Mononuclear cell (primary cell): Measurements from ENCODE around the gene SMIM3. TPM values are rescaled to one million over a fixed set of nuclear protein-coding genes. Genes with fewer than 3 reads are reported as not detected.
"Not testable (repeated sequence)": the region's sequence is repeated elsewhere in the genome, so short reads cannot be mapped to it uniquely, and the experiment has no call there.

Experiments
- H3K27me3 ChIP-seq: 2 replicates; pipeline ENCODE4 v1.6.0; 2011; ENCODE audit warnings: low read length, control low read depth; ENCODE audit not compliant: insufficient read depth
- H3K4me1 ChIP-seq: 2 replicates; pipeline ENCODE4 v1.5.1; 2011; ENCODE audit warnings: mild to moderate bottlenecking, low read length, control low read depth; ENCODE audit not compliant: insufficient read depth
- H3K4me3 ChIP-seq: 2 replicates; pipeline ENCODE4 v1.5.1; 2011; ENCODE audit warnings: mild to moderate bottlenecking, low read length, moderate library complexity
- H3K9me3 ChIP-seq: 2 replicates; pipeline ENCODE4 v1.5.1; 2011; ENCODE audit warnings: low read depth, mild to moderate bottlenecking, control low read depth, low read length
- total RNA-seq: library from RNA; depleted of rRNA; stranded (reverse); fragments of >200 nt; gene quantifications from one replicate; pipeline ENCODE4 v1.2.3, GENCODE V29; 2012

SMIM3 gene
- total RNA-seq, 1 donor = 40.7 TPM

DNA sequence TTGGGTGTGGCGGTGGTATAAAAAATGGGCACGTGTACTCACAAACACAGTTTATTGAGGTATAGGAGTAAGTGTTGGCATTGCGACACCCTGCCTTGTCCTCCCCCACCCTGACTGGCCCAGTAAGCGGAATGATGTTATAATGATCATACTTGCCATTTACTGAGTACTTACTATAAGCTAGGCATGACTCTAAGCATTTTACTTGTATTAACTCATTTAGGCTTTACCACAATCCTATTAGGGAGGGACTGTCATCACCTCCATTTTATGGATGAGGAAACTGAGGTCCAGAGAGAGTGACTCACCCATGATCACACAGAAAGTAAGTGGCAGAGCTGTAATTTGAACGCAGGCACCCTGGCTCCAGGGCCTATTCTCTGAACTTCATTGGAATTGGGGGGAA, 2.3 kb downstream of the SMIM3 start:
- H3K4me1 ChIP-seq = peaks cover 71% of the 10 kb centered on the region
- no peak overlapping the region for H3K4me3 ChIP-seq
- no peaks in the 10 kb centered on the region for H3K9me3 ChIP-seq
- no peaks in the 10 kb centered on the region for H3K27me3 ChIP-seq

DNA sequence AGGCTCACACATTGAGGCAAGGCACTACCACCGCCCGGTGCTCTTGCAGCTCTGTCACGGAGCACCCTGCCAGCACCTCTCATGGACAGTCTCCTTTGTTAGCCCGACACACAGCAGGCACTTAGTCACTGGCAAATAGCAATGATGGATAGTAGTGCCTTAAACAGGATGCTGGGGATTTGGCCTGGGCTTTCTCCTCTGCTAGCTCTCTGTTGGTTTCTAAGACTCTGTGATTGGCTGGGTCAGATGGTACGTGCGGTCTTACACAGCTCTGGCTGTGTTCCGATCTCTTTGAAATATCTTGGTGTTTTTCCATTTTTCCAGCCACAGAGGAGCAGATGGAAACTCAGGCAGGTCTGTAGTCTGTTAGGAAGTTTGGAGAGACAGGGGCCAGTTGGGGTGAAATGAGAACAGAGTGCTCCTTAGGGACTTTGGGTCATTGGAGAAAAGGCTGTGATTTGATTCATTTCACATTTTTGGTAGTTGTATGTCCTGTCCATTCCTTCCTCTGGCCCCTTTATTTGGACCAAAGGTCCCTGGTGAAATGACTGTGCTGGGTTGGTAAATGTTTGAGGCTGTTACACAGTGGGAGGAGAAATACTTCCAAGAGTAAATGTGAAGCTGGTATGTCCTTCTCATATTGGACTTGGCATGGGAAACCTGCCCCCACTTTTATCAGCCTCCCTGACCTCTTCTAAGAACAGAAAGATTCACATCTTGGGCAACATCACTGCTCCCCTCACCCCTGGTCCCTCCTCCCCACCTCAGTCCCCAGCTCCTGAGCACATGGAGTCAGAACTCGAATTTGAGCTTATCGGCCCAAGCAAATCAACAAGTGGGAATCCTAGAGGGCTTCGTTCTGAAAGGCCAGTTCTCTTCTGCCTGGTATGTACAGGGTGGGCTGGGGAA, 3.4 kb downstream of the SMIM3 start:
- peaks cover 77% of the 10 kb centered on the region for H3K4me1 ChIP-seq
- no peak overlapping the region for H3K4me3 ChIP-seq
- no peaks in the 10 kb centered on the region for H3K9me3 ChIP-seq
- H3K27me3 ChIP-seq = no peaks in the 10 kb centered on the region

- Histone ChIP-seq H3K4me3 (no peak overlapping the region), H3K4me1 (peaks cover 78% of the 10 kb centered on the region), H3K27me3 (no peaks in the 10 kb centered on the region), H3K9me3 (no peaks in the 10 kb centered on the region)
Measured at GRCh38 chr5:150782850-150783249, 4.3 kb downstream of the SMIM3 start.

- Histone ChIP-seq H3K4me1 (peaks cover 78% of the 10 kb centered on the region), H3K4me3 (no peak overlapping the region), H3K27me3 (no peaks in the 10 kb centered on the region), H3K9me3 (no peaks in the 10 kb centered on the region)
Measured at GRCh38 chr5:150783422-150783928, 4.9 kb downstream of the SMIM3 start.

DNA sequence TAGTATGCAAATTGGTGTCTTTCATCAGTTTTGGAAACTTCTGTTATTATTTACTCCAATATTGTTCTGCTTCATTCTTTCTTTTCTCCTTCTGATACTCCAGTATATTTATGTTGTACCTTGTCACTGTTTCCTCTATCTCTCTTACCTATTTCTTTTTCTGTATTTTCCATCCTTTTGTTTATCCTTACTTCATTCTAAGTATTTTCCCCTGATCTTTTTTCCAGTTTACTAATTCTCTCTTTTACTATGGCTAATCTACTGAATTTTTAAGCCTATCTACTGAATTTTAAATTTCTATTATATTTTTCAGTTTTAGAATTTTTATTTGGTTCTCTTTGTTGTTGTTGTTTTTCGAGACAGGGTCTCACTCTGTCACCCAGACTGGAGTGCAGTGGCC, 7.4 kb downstream of the SMIM3 start:
- Histone ChIP-seq H3K9me3 (no peaks in the 10 kb centered on the region), H3K4me3 (no peak overlapping the region), H3K4me1 (peaks cover 77% of the 10 kb centered on the region), H3K27me3 (no peaks in the 10 kb centered on the region)

DNA sequence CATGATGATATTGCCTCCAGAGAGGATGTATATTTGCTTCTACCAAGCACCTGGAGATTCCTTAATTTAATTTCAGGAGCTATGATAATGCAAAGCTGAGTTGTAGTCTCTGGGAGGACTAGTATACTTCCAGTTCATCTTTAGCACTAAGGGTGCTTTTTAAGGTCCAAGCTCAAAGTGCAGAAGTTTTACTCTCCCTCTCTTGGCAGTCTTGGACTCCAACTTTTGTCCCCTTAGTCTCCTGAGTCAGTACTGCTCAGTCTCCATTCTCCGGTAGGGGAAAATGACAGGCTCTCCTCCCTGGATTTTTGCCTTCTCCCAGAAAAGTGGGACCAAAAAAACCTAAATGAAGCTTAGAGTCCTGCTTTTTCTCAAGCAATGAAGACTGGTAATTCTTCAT, 8.3 kb downstream of the SMIM3 start:
- peaks cover 68% of the 10 kb centered on the region for H3K4me1 ChIP-seq
- H3K9me3 ChIP-seq = no peaks in the 10 kb centered on the region
- H3K4me3 ChIP-seq = no peak overlapping the region
- no peaks in the 10 kb centered on the region for H3K27me3 ChIP-seq

DNA sequence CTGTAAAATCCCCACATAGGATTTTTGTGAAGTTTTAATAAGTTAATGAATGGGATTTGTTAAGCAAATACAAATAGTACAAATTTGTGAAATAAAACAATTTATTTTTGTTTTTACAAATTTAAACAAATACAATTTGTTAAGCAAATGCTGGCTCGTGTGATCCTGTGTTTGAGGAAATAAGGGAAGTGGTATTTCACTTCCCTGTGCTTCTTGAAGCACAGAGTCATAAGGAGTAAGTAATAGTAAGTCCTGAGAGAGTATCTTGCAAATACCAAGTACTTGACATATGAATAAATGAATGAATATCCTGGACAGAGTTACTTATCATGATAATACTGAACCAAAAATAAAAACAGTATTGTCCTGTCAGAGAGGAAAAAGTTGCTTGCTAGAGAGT, 9.1 kb downstream of the SMIM3 start:
- no peaks in the 10 kb centered on the region for H3K27me3 ChIP-seq
- no peaks in the 10 kb centered on the region for H3K9me3 ChIP-seq
- no peak overlapping the region for H3K4me3 ChIP-seq
- peaks cover 60% of the 10 kb centered on the region for H3K4me1 ChIP-seq

GRCh38 chr5:150788977-150789376, 10.4 kb downstream of the SMIM3 start:
- H3K27me3 ChIP-seq = no peaks in the 10 kb centered on the region
- peaks cover 47% of the 10 kb centered on the region for H3K4me1 ChIP-seq
- no peak overlapping the region for H3K4me3 ChIP-seq
- no peaks in the 10 kb centered on the region for H3K9me3 ChIP-seq

DNA sequence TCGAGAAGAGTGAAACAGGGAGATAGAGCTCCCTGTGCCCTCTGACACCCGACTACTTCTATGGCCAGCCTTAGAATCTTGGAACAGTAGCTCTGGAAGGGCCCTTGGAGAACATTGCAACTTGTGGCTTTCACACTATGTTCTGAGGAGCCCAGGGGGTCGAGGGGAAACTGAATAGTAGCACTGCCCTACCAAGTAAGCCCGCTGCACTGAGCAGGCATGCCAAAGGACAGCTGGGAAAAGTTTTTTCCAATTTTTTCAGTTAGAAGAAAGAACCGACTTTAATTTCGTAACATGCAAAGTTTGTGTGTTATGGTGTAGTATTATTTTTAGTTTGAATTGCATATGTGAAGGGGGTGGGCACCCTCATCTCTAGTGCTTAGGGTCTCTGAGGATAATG, 10.9 kb downstream of the SMIM3 start:
- no peaks in the 10 kb centered on the region for H3K9me3 ChIP-seq
- H3K27me3 ChIP-seq = no peaks in the 10 kb centered on the region
- no peak overlapping the region for H3K4me3 ChIP-seq
- peaks cover 42% of the 10 kb centered on the region for H3K4me1 ChIP-seq

GRCh38 chr5:150789943-150790611, 11.5 kb downstream of the SMIM3 start:
- Histone ChIP-seq H3K4me1 (peaks cover 39% of the 10 kb centered on the region), H3K27me3 (no peaks in the 10 kb centered on the region), H3K9me3 (no peaks in the 10 kb centered on the region), H3K4me3 (no peak overlapping the region)

GRCh38 chr5:150791536-150791935, 13.0 kb downstream of the SMIM3 start:
- Histone ChIP-seq H3K4me1 (peaks cover 36% of the 10 kb centered on the region), H3K4me3 (no peak overlapping the region), H3K9me3 (no peaks in the 10 kb centered on the region), H3K27me3 (no peaks in the 10 kb centered on the region)

- H3K27me3 ChIP-seq, H3K4me3 ChIP-seq, H3K9me3 ChIP-seq: not testable (repeated sequence)
- H3K4me1 ChIP-seq = peaks cover 20% of the 10 kb centered on the region
Measured at GRCh38 chr5:150793423-150793888, 14.9 kb downstream of the SMIM3 start.

GRCh38 chr5:150794927-150795326, 16.4 kb downstream of the SMIM3 start:
- Histone ChIP-seq H3K27me3 (no peaks in the 10 kb centered on the region), H3K4me3 (no peak overlapping the region), H3K9me3 (no peaks in the 10 kb centered on the region), H3K4me1 (peaks cover 8% of the 10 kb centered on the region)

DNA sequence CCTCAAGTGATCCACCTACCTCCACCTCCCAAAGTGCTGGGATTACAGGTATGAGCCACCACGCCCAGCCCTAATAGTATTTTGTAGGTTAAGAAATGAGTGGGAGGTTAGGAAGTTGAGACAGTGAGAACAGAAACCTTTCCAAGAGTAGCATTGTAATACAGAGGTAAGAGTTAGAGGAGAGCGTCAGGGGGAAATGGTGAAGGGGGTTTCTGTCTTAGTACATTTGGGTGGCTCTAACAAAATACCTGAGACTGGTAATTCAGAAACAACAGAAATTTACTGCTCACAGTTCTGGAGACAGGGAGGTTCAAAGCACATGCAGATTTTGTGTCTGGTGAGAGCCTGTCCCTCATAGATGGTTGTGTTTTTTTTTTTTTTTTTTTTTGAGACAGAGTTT, 18.8 kb downstream of the SMIM3 start:
- Histone ChIP-seq H3K9me3 (no peaks in the 10 kb centered on the region), H3K27me3 (no peaks in the 10 kb centered on the region), H3K4me1 (peaks cover 6% of the 10 kb centered on the region), H3K4me3 (no peak overlapping the region)

GRCh38 chr5:150801117-150801927, 22.8 kb downstream of the SMIM3 start:
- H3K4me3 ChIP-seq = peak overlapping the region; percentile 1

More at GRCh38 chr5:150801117-150801927, 22.8 kb downstream of the SMIM3 start:
- Histone ChIP-seq H3K9me3 (no peaks in the 10 kb centered on the region), H3K27me3 (no peaks in the 10 kb centered on the region), H3K4me1 (peaks cover 6% of the 10 kb centered on the region)
